Prostate gland (tissue), 2 donors: ENCODE measurements around the gene GID8.

Experiments
- POLR2A ChIP-seq: fragments of 450-650 bp; IDR thresholded peaks from one replicate; pipeline ENCODE4 v1.6.1; 2016; ENCODE audit warnings: antibody characterized with exemption, mild to moderate bottlenecking
- POLR2AphosphoS5 ChIP-seq: sonication (generic); formaldehyde crosslinking; IDR thresholded peaks from one replicate; pipeline ENCODE4 v1.6.1; 2017; ENCODE audit warnings: antibody characterized with exemption
- TF ChIP-seq, protein P1 (sequence below), 4 experiments: fragments of 200-600 bp in 2 of 4; fragments of 450-650 bp in 2 of 4; sonication (generic) in 2 of 4; IDR thresholded peaks; 1 replicate in 3 of 4; 2 replicates in 1 of 4; pipeline ENCODE4 v1.5.1; 2016 to 2019; ENCODE audit warnings: antibody characterized with exemption in 4 of 4, mild to moderate bottlenecking in 2 of 4, moderate library complexity in 2 of 4

DNA sequence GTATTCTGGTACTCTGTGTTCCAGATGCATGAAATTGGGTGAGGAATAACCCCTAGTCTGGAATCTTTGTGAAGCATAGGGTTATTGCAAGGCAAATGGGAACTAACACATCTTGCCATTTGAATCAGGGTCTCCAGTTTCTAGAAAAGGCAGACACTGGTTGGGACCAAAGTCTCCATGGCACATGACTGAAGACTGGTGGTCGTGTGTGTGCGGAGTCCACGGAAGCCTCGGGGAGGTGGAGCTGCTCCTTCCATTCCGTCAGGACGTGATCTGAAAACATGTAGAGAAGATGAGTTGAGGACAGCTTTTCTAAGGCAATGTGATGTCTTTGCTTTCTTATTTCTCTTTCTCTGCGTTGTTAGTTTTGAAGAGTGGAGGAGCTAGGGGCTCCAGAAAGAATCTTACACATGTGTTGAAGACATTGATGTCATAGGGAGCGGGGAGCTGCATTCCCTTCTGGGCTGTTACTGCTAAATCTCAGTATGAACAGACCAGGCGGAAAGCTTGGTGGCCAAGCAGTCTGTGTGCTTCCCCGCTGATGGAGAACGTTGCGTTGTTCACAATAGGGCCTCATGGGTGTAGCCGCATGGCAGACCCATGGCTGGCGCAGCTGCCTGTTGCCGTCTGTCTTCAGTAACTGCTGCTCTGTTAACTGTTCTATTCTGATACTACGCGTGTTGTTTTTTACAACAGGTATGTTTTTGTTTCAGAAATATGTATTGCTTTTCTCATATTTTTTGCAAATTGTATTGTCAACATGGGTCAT is 9.8 kb downstream of the GID8 start:
- no peak for TF ChIP-seq POLR2AphosphoS5
- TF ChIP-seq, protein P1, sequence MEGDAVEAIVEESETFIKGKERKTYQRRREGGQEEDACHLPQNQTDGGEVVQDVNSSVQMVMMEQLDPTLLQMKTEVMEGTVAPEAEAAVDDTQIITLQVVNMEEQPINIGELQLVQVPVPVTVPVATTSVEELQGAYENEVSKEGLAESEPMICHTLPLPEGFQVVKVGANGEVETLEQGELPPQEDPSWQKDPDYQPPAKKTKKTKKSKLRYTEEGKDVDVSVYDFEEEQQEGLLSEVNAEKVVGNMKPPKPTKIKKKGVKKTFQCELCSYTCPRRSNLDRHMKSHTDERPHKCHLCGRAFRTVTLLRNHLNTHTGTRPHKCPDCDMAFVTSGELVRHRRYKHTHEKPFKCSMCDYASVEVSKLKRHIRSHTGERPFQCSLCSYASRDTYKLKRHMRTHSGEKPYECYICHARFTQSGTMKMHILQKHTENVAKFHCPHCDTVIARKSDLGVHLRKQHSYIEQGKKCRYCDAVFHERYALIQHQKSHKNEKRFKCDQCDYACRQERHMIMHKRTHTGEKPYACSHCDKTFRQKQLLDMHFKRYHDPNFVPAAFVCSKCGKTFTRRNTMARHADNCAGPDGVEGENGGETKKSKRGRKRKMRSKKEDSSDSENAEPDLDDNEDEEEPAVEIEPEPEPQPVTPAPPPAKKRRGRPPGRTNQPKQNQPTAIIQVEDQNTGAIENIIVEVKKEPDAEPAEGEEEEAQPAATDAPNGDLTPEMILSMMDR (IDR thresholded peaks at IDR 0.05), result no peak
- TF ChIP-seq POLR2A, result no peak
